ENCODE measurements around the gene TMPRSS6.

DNA sequence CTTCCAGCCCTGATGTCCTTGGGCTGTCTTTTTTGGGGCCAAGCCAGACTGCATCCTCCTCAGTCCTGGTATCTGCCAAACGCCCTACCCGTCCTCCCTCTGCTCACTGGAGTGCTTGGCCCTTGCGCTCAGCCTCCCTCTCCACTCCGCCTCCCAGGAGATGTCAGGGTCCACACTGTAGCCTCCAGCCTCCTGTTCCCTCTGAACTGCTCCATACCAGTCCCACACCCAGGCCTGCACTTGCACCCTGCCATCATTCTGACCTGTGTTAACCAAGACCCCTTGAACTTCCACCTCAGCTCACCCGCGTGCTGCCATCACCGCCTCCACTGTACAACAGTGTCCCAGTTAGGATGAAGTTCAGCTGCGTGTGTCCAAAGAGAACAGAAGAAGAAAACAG is 46.5 kb upstream of the TMPRSS6 start:
- TF ChIP-seq EZH2phosphoT487 (IDR thresholded peaks at IDR 0.05; ENCODE audit: borderline replicate concordance, low read length) = no peak
- TF ChIP-seq, protein P1, sequence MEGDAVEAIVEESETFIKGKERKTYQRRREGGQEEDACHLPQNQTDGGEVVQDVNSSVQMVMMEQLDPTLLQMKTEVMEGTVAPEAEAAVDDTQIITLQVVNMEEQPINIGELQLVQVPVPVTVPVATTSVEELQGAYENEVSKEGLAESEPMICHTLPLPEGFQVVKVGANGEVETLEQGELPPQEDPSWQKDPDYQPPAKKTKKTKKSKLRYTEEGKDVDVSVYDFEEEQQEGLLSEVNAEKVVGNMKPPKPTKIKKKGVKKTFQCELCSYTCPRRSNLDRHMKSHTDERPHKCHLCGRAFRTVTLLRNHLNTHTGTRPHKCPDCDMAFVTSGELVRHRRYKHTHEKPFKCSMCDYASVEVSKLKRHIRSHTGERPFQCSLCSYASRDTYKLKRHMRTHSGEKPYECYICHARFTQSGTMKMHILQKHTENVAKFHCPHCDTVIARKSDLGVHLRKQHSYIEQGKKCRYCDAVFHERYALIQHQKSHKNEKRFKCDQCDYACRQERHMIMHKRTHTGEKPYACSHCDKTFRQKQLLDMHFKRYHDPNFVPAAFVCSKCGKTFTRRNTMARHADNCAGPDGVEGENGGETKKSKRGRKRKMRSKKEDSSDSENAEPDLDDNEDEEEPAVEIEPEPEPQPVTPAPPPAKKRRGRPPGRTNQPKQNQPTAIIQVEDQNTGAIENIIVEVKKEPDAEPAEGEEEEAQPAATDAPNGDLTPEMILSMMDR (IDR thresholded peaks at IDR 0.05; ENCODE audit: low read depth, low read length, poor library complexity, severe bottlenecking) = no peak

Data from DOHH2 (cell line).